IMR-90 (cell line): Measurements from ENCODE around the gene OSCAR. TPM values are rescaled to one million over a fixed set of nuclear protein-coding genes. Genes with fewer than 3 reads are reported as not detected.

Source experiments
- ATAC-seq: fragments of 200-7000 bp; cut with Tn5 transposase; 2 replicates; pipeline ENCODE4 v1.9.1; 2020; ENCODE audit warnings: low read depth, mild to moderate bottlenecking, moderate library complexity
- BruUV-seq: library from RNA; stranded (reverse); fragments of 400-500 nt; replicated peaks from 2 replicates; lab custom pipeline; 2021; lab: Mats Ljungman, UMichigan
- CTCF ChIA-PET: fragments of 300-600 bp; formaldehyde crosslinking; extraction: SDS; loops from one replicate; lab custom pipeline; 2021; ENCODE audit warnings: antibody characterized with exemption; lab: Yijun Ruan, JAX
- POLR2A ChIA-PET: fragments of 300-600 bp; sonication (Branson Sonifier 250); formaldehyde crosslinking; loops from one replicate; lab custom pipeline; 2022; ENCODE audit warnings: antibody characterized with exemption; ENCODE audit not compliant: unreplicated experiment; lab: Charles Lee
- DNase-seq: peaks from one replicate; pipeline ENCODE4 v3.0.0; 2013
- H2AFZ ChIP-seq: replicated peaks from 2 replicates; pipeline ENCODE3; 2013; ENCODE audit warnings: low read length, mild to moderate bottlenecking; ENCODE audit not compliant: poor library complexity
- H2AK5ac ChIP-seq: 2 replicates; pipeline ENCODE4 v1.6.1; 2013; ENCODE audit warnings: low read depth, low read length, inconsistent platforms
- H2AK9ac ChIP-seq: replicated peaks from 2 replicates; pipeline ENCODE3; 2013; ENCODE audit warnings: mild to moderate bottlenecking, low read depth, low read length, moderate library complexity; ENCODE audit not compliant: poor library complexity
- H2BK120ac ChIP-seq: 2 replicates; pipeline ENCODE4 v1.6.1; 2013; ENCODE audit warnings: low read depth, low read length, inconsistent platforms
- H2BK15ac ChIP-seq: 3 replicates; pipeline ENCODE4 v1.6.1; 2013; ENCODE audit warnings: low read depth, low read length, inconsistent platforms
- H2BK20ac ChIP-seq: 2 replicates; pipeline ENCODE4 v1.6.1; 2013; ENCODE audit warnings: low read depth, mild to moderate bottlenecking, inconsistent platforms, low read length, moderate library complexity
- H2BK5ac ChIP-seq: 2 replicates; pipeline ENCODE4 v1.6.1; 2013; ENCODE audit warnings: mild to moderate bottlenecking, low read depth, low read length, inconsistent platforms; ENCODE audit not compliant: poor library complexity, severe bottlenecking
- H3K14ac ChIP-seq: replicated peaks from 2 replicates; pipeline ENCODE4 v1.6.1; 2013; ENCODE audit warnings: low read depth, low read length, inconsistent platforms
- H3K18ac ChIP-seq: 2 replicates; pipeline ENCODE4 v1.6.1; 2013; ENCODE audit warnings: low read depth, low read length, control low read depth
- H3K23ac ChIP-seq: 2 replicates; pipeline ENCODE4 v1.6.1; 2013; ENCODE audit warnings: low read depth, low read length, inconsistent platforms
- H3K27ac ChIP-seq: 2 replicates; pipeline ENCODE4 v1.5.1; 2013; ENCODE audit warnings: mild to moderate bottlenecking, control low read depth, low read length; ENCODE audit not compliant: insufficient read depth
- H3K27me3 ChIP-seq: 2 replicates; pipeline ENCODE4 v1.6.1; 2013; ENCODE audit warnings: low read length; ENCODE audit not compliant: control insufficient read depth, insufficient read depth
- H3K36me3 ChIP-seq: 2 replicates; pipeline ENCODE4 v1.6.1; 2013; ENCODE audit warnings: low read length, mixed read lengths; ENCODE audit not compliant: control insufficient read depth, insufficient read depth
- H3K4ac ChIP-seq: 2 replicates; pipeline ENCODE4 v1.6.1; 2013; ENCODE audit warnings: low read depth, low read length, inconsistent platforms
- H3K4me1 ChIP-seq: 2 replicates; pipeline ENCODE4 v1.6.1; 2013; ENCODE audit warnings: low read length, mixed read lengths; ENCODE audit not compliant: control insufficient read depth, insufficient read depth
- H3K4me2 ChIP-seq: 2 replicates; pipeline ENCODE4 v1.6.1; 2013; ENCODE audit warnings: low read depth, mild to moderate bottlenecking, control low read depth, low read length, moderate library complexity
- H3K4me3 ChIP-seq: 2 replicates; pipeline ENCODE4 v1.5.1; 2013; ENCODE audit warnings: low read depth, mild to moderate bottlenecking, control low read depth, low read length, moderate library complexity; ENCODE audit not compliant: insufficient read depth
- H3K56ac ChIP-seq: 2 replicates; pipeline ENCODE4 v1.6.1; 2013; ENCODE audit warnings: low read length, inconsistent platforms; ENCODE audit not compliant: insufficient read depth; ENCODE audit errors: extremely low read depth
- H3K79me1 ChIP-seq, 2 experiments: 2 replicates each; pipeline ENCODE4 v1.6.1; 2013; ENCODE audit warnings: low read length in 2 of 2, inconsistent platforms in 1 of 2, low read depth in 1 of 2
- H3K9ac ChIP-seq: 2 replicates; pipeline ENCODE4 v1.6.1; 2013; ENCODE audit warnings: low read depth, low read length, control low read depth
- H3K9me1 ChIP-seq: 2 replicates; pipeline ENCODE4 v1.6.1; 2013; ENCODE audit warnings: low read length, inconsistent platforms; ENCODE audit not compliant: insufficient read depth
- H3K9me3 ChIP-seq: 2 replicates; pipeline ENCODE4 v1.6.1; 2013; ENCODE audit warnings: low read length; ENCODE audit not compliant: control insufficient read depth, insufficient read depth
- H4K20me1 ChIP-seq: 2 replicates; pipeline ENCODE4 v1.6.1; 2013; ENCODE audit warnings: low read length, inconsistent platforms; ENCODE audit not compliant: insufficient read depth
- H4K5ac ChIP-seq: 2 replicates; pipeline ENCODE4 v1.6.1; 2013; ENCODE audit warnings: mild to moderate bottlenecking, low read depth, low read length, control low read depth
- H4K8ac ChIP-seq, 2 experiments: 2 replicates each; pipeline ENCODE4 v1.6.1; 2013; ENCODE audit warnings: low read depth in 2 of 2, low read length in 2 of 2, control low read depth in 1 of 2, inconsistent platforms in 1 of 2
- H4K91ac ChIP-seq: 2 replicates; pipeline ENCODE4 v1.6.1; 2013; ENCODE audit warnings: low read depth, low read length, inconsistent platforms; ENCODE audit not compliant: insufficient read depth
- BHLHE40 ChIP-seq: fragments of 150-350 bp; IDR thresholded peaks from 2 replicates; pipeline ENCODE4 v1.6.1; 2016; ENCODE audit warnings: mild to moderate bottlenecking, low read depth, low read length
- CHD1 ChIP-seq: IDR thresholded peaks from 2 replicates; pipeline ENCODE4 v1.6.1; 2012; ENCODE audit warnings: low read depth, low read length, improper control_type of control experiment
- FOS ChIP-seq: fragments of 150-350 bp; IDR thresholded peaks from 2 replicates; pipeline ENCODE4 v1.6.1; 2016; ENCODE audit warnings: low read depth, low read length
- MAFK ChIP-seq: IDR thresholded peaks from 2 replicates; pipeline ENCODE4 v1.6.1; 2012; ENCODE audit warnings: low read depth, low read length, improper control_type of control experiment
- MAZ ChIP-seq: IDR thresholded peaks from 2 replicates; pipeline ENCODE4 v1.6.1; 2012; ENCODE audit warnings: low read depth, mild to moderate bottlenecking, low read length, improper control_type of control experiment, moderate library complexity, borderline replicate concordance
- MXI1 ChIP-seq: IDR thresholded peaks from 2 replicates; pipeline ENCODE4 v1.6.1; 2012; ENCODE audit warnings: low read depth, mild to moderate bottlenecking, low read length, moderate library complexity, borderline replicate concordance
- NFE2L2 ChIP-seq: fragments of 150-350 bp; IDR thresholded peaks from 2 replicates; pipeline ENCODE4 v1.6.1; 2016; ENCODE audit warnings: low read depth, mild to moderate bottlenecking, low read length
- POLR2A ChIP-seq: IDR thresholded peaks from 2 replicates; pipeline ENCODE4 v1.6.1; 2012; ENCODE audit warnings: mild to moderate bottlenecking, low read depth, low read length
- RAD21 ChIP-seq: IDR thresholded peaks from 2 replicates; pipeline ENCODE4 v1.6.1; 2012; ENCODE audit warnings: low read length, improper control_type of control experiment
- RCOR1 ChIP-seq: IDR thresholded peaks from 2 replicates; pipeline ENCODE4 v1.6.1; 2012; ENCODE audit warnings: mild to moderate bottlenecking, low read length, improper control_type of control experiment; ENCODE audit not compliant: insufficient replicate concordance
- SMC3 ChIP-seq: fragments of 150-350 bp; IDR thresholded peaks from 2 replicates; pipeline ENCODE4 v1.6.1; 2016; ENCODE audit warnings: low read depth, mild to moderate bottlenecking, antibody characterized with exemption, low read length, moderate library complexity
- WGBS, 2 experiments: methylation state at CpG; one replicate each; pipeline versions ENCODE4 v1.1.5 to v1.1.7; 2013; ENCODE audit warnings: missing lambda C conversion rate in 2 of 2; ENCODE audit not compliant: insufficient read length in 1 of 2; ENCODE audit errors: extremely low coverage in 2 of 2; 5-methylcytosine and 5-hydroxymethylcytosine counted together
- dilution Hi-C: fragments of 300-500 bp; cut with HindIII; formaldehyde crosslinking; loops from one replicate; pipeline ENCODE4 v1.14.3; 2018; ENCODE audit warnings: low sequenced_read_pairs; ENCODE audit not compliant: unreplicated experiment
- in situ Hi-C: fragments of 300-500 bp; cut with MboI; formaldehyde crosslinking; loops from 3 replicates; pipeline ENCODE4 v1.14.3; 2019; ENCODE audit warnings: low sequenced_read_pairs, inconsistent platforms, mixed read lengths
- intact Hi-C: fragments of 100-400 bp; cut with micrococcal nuclease; formaldehyde crosslinking; loops from 2 replicates; pipeline ENCODE4 v1.10.0; 2022
- polyA plus RNA-seq, 3 experiments: library from polyadenylated mRNA; depleted of rRNA; stranded (reverse); fragments of >200 nt; gene quantifications; 2 replicates each; pipeline ENCODE4 v1.2.3, GENCODE V29; 2012; ENCODE audit warnings: low replicate concordance in 1 of 3
- total RNA-seq: library from RNA; depleted of rRNA; stranded (reverse); fragments of >200 nt; gene quantifications from 2 replicates; pipeline ENCODE4 v1.2.3, GENCODE V29; 2012
- TF ChIP-seq, protein P1 (sequence below): fragments of 150-350 bp; IDR thresholded peaks from 2 replicates; pipeline ENCODE4 v1.6.1; 2017; ENCODE audit warnings: mild to moderate bottlenecking, antibody characterized with exemption, low read length, low read depth

Gene OSCAR
- total and polyA plus RNA-seq, 2 of the 4 experiments (the other 2 are of a cell fraction) = 0.15 TPM; not detected in 1

DNA sequence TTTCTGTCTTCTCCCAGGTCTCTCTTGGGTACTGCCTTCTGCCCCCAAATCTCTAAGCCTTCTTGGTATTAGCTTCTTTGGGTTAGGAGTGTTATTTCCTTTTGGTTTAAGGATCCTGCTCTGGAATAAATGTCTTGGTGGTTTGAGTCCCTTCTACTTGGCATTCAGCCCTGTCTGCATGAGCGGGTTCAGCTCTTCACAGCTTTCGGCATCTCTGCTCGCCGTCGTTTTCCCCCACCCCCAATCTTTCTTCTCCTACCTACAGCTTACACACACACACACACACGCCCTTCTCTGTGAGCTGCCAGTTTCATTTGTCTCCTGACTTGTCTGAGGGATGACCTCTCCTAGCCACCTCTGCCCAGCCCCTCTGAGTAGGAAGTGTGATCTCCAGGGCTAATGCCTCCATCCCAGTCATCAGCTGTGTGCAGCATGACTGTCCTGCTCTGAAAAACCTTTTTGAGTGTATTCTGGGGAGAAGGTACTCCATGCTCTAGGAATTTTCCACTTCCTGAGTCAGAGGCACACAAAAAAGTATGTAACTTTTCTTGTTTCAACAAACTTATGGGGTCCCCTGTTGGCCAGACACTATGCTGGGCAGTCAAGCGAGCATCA, 41.7 kb upstream of the OSCAR start:
- no peak overlapping the region for H3K4ac ChIP-seq
- no peak overlapping the region for H3K4me3 ChIP-seq
- 83% methylated on average over 5 of the region's 7 CpGs; no CpG with 5 or more reads in 1 of the 2 experiments for WGBS, 2 experiments
- ChIA-PET CTCF (no interaction called here), POLR2A (interaction anchor here (0.9 kb wide), 1 partner anchor 17 kb away, joined by 3 read pairs; the partner anchor contains the start of gene LENG1)
- peaks cover 63% of the 10 kb centered on the region for H4K20me1 ChIP-seq
- H2AK9ac ChIP-seq = no peak overlapping the region
- in situ Hi-C loops (loop anchor here (25.0 kb wide), 1 partner anchor 1520 kb away; the partner anchor contains the start of gene U2AF2), intact Hi-C loops (no loop called here), dilution Hi-C loops (no loop called here)
- no peak overlapping the region for H3K56ac ChIP-seq
- H3K79me1 ChIP-seq = peaks cover 20 to 65% of the 10 kb centered on the region in 2 experiments
- no peak overlapping the region for H3K27ac ChIP-seq
- no peak overlapping the region for H4K91ac ChIP-seq
- H3K4me1 ChIP-seq = peaks cover 6% of the 10 kb centered on the region
- no peak overlapping the region for H3K23ac ChIP-seq
- H3K14ac ChIP-seq = no peak overlapping the region
- no peaks in the 10 kb centered on the region for H3K27me3 ChIP-seq
- H3K36me3 ChIP-seq = peaks cover 58% of the 10 kb centered on the region
- DNase-seq = peak; percentile 46
- no peak overlapping the region for H3K4me2 ChIP-seq
- no peak overlapping the region for H3K18ac ChIP-seq
- H2BK20ac ChIP-seq = no peak overlapping the region
- no peak overlapping the region for H2AFZ ChIP-seq
- TF ChIP-seq RAD21 (no peak), NFE2L2 (no peak), BHLHE40 (no peak), MXI1 (no peak), RCOR1 (no peak), MAFK (no peak), CHD1 (no peak), SMC3 (no peak), POLR2A (no peak), FOS (no peak), MAZ (no peak)
- TF ChIP-seq, protein P1, sequence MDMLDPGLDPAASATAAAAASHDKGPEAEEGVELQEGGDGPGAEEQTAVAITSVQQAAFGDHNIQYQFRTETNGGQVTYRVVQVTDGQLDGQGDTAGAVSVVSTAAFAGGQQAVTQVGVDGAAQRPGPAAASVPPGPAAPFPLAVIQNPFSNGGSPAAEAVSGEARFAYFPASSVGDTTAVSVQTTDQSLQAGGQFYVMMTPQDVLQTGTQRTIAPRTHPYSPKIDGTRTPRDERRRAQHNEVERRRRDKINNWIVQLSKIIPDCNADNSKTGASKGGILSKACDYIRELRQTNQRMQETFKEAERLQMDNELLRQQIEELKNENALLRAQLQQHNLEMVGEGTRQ = no peak
- no TSS peak for BruUV-seq
- no peak overlapping the region for H2AK5ac ChIP-seq
- H2BK120ac ChIP-seq = no peak overlapping the region
- H3K9ac ChIP-seq = no peak overlapping the region
- no peak overlapping the region for H4K5ac ChIP-seq
- H3K9me3 ChIP-seq = no peaks in the 10 kb centered on the region
- no peak overlapping the region for H2BK15ac ChIP-seq
- no peak for ATAC-seq
- H2BK5ac ChIP-seq = no peak overlapping the region
- no peak overlapping the region for H4K8ac ChIP-seq
- peaks cover 16% of the 10 kb centered on the region for H3K9me1 ChIP-seq
